Fibroblast of lung (primary cell): ENCODE data around the gene GRIN2A.

Source experiments
- CTCF ChIP-seq, 2 donors: IDR thresholded peaks in 1 of 2; conservative IDR thresholded peaks in 1 of 2; 1 replicate in 1 of 2; 2 replicates in 1 of 2; pipeline ENCODE4 v1.5.1; 2011 to 2012; ENCODE audit warnings: low read length in 2 of 2, control low read depth in 1 of 2, inconsistent platforms in 1 of 2, low read depth in 1 of 2, mild to moderate bottlenecking in 1 of 2
- EZH2 ChIP-seq: IDR thresholded peaks from 2 replicates; pipeline ENCODE4 v1.5.1; 2012; ENCODE audit warnings: low read length, control low read depth, mild to moderate bottlenecking; ENCODE audit errors: missing control alignments

DNA sequence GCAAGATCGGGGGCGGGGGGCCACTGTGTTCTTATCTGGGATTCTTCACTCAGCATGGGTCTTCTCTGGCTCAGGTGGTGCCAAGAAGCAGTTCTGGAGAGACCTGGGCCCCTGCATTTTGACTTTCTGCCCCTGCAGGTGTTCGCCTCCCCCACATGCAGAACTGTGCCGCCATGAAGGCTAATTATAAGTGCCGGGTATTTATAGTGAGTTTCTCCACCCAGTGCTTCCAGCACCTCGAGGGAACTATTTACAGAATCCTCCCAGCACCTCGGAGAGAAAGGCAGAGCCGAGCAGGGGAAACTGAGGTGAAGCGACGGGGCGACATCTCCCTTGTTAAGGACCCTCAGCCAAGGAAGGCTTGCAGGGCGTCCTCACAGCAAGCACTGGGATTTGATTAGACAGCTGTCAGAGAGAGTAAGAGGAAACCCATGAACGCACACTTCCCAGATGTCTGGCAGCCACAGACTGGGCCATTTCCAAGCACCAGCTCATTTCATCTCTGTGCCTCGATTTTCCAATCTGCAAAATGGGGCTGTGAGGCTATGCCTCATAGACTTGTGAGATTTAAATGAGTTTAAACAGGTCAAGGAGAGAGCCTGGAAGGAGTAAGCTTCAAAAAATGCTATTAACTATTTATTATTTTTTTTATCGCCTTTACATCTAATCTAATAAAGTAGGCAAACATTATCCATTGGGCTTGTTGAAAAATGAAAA lies 36.4 kb upstream of the GRIN2A start:
- TF ChIP-seq CTCF (conservative IDR thresholded peaks at IDR 0.05 in 1 of 2, IDR thresholded peaks at IDR 0.05 in 1 of 2; ENCODE audit: low read depth in 1 of 2, low read length in 2 of 2): no peak
- no peak for TF ChIP-seq EZH2
